Ishikawa (cell line): Measurements from ENCODE around the gene PREX1.

Experiments
- CEBPB ChIP-seq: IDR thresholded peaks from 2 replicates; pipeline ENCODE4 v1.6.1; 2012
- CREB1 ChIP-seq: IDR thresholded peaks from 2 replicates; pipeline ENCODE4 v1.6.1; 2012; ENCODE audit warnings: low read depth
- EGR1 ChIP-seq: IDR thresholded peaks from 2 replicates; pipeline ENCODE4 v1.6.1; 2012
- EP300 ChIP-seq: IDR thresholded peaks from 2 replicates; pipeline ENCODE4 v1.6.1; 2012; ENCODE audit warnings: borderline replicate concordance
- FOXM1 ChIP-seq: IDR thresholded peaks from 2 replicates; pipeline ENCODE4 v1.6.1; 2012; ENCODE audit warnings: low read depth, borderline replicate concordance
- NFIC ChIP-seq: IDR thresholded peaks from 2 replicates; pipeline ENCODE4 v1.6.1; 2012
- RAD21 ChIP-seq: IDR thresholded peaks from 2 replicates; pipeline ENCODE4 v1.6.1; 2012; ENCODE audit warnings: low read depth
- TAF1 ChIP-seq: IDR thresholded peaks from 2 replicates; pipeline ENCODE4 v1.6.1; 2012; ENCODE audit warnings: low read depth, mild to moderate bottlenecking
- TCF12 ChIP-seq: IDR thresholded peaks from 2 replicates; pipeline ENCODE4 v1.6.1; 2012; ENCODE audit warnings: low read depth
- TEAD4 ChIP-seq: IDR thresholded peaks from 2 replicates; pipeline ENCODE4 v1.6.1; 2012
- YY1 ChIP-seq: IDR thresholded peaks from 2 replicates; pipeline ENCODE4 v1.6.1; 2012; ENCODE audit warnings: low read depth
- ZBTB7A ChIP-seq: IDR thresholded peaks from 2 replicates; pipeline ENCODE4 v1.6.1; 2012; ENCODE audit warnings: low read depth
- TF ChIP-seq, protein P1 (sequence below): IDR thresholded peaks from 2 replicates; pipeline ENCODE4 v1.6.1; 2012
- TF ChIP-seq, protein P2 (sequence below): IDR thresholded peaks from 2 replicates; pipeline ENCODE4 v1.6.1; 2012; ENCODE audit warnings: low read depth, mild to moderate bottlenecking
- TF ChIP-seq, protein P3 (sequence below): IDR thresholded peaks from 2 replicates; pipeline ENCODE4 v1.6.1; 2012

The PREX1 gene

DNA sequence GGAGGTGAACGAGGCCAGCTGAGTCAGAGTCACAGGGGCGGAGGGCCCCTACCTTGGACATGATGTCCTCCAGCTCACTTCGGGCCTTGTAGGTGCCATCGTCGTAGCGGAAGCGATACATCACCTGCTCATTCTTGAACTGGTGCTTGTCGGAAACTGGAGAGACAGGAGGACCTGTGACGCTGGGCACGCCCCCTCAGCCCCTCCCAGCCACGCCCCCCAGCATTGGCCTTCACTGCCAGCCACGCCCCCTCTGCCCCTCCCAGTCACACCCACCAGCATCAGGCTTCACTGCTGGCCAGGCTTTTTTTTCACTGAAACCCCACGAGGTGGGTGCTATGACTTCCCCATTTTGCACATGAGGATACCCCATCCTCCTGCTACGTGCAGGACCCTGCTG, 148.2 kb downstream of the PREX1 start:
- TF ChIP-seq RAD21 (no peak), NFIC (no peak), EGR1 (no peak), YY1 (no peak), CREB1 (no peak), CEBPB (no peak), ZBTB7A (no peak)

DNA sequence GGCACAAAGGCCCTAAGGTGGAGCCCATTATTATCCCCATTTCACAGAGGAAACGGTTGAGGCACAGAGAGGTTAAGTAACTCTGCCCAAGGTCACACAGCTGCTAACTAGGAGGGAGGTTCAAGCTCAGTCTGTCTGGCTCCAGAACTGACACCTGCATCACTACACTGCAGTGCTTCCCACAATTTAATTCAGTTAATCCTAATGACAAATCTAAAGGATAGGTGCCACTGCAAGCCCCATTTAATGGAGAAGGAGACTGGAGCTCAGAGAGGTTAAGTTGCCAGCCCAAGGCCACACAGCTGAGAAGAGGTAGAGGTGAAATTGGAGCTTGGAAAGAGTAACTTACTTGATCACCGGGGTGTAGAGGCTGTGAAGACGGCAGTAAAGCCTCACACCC, 148.8 kb downstream of the PREX1 start:
- TF ChIP-seq FOXM1, result no peak
- TF ChIP-seq, protein P1, sequence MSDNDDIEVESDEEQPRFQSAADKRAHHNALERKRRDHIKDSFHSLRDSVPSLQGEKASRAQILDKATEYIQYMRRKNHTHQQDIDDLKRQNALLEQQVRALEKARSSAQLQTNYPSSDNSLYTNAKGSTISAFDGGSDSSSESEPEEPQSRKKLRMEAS, result no peak
- TF ChIP-seq, protein P2, sequence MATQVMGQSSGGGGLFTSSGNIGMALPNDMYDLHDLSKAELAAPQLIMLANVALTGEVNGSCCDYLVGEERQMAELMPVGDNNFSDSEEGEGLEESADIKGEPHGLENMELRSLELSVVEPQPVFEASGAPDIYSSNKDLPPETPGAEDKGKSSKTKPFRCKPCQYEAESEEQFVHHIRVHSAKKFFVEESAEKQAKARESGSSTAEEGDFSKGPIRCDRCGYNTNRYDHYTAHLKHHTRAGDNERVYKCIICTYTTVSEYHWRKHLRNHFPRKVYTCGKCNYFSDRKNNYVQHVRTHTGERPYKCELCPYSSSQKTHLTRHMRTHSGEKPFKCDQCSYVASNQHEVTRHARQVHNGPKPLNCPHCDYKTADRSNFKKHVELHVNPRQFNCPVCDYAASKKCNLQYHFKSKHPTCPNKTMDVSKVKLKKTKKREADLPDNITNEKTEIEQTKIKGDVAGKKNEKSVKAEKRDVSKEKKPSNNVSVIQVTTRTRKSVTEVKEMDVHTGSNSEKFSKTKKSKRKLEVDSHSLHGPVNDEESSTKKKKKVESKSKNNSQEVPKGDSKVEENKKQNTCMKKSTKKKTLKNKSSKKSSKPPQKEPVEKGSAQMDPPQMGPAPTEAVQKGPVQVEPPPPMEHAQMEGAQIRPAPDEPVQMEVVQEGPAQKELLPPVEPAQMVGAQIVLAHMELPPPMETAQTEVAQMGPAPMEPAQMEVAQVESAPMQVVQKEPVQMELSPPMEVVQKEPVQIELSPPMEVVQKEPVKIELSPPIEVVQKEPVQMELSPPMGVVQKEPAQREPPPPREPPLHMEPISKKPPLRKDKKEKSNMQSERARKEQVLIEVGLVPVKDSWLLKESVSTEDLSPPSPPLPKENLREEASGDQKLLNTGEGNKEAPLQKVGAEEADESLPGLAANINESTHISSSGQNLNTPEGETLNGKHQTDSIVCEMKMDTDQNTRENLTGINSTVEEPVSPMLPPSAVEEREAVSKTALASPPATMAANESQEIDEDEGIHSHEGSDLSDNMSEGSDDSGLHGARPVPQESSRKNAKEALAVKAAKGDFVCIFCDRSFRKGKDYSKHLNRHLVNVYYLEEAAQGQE, result no peak
- TF ChIP-seq TEAD4, result no peak
- no peak for TF ChIP-seq RAD21
- TF ChIP-seq CREB1, result no peak
- no peak for TF ChIP-seq ZBTB7A
- no peak for TF ChIP-seq TAF1
- TF ChIP-seq, protein P3, sequence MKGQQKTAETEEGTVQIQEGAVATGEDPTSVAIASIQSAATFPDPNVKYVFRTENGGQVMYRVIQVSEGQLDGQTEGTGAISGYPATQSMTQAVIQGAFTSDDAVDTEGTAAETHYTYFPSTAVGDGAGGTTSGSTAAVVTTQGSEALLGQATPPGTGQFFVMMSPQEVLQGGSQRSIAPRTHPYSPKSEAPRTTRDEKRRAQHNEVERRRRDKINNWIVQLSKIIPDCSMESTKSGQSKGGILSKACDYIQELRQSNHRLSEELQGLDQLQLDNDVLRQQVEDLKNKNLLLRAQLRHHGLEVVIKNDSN, result no peak
- no peak for TF ChIP-seq EGR1
- TF ChIP-seq EP300, result no peak

DNA sequence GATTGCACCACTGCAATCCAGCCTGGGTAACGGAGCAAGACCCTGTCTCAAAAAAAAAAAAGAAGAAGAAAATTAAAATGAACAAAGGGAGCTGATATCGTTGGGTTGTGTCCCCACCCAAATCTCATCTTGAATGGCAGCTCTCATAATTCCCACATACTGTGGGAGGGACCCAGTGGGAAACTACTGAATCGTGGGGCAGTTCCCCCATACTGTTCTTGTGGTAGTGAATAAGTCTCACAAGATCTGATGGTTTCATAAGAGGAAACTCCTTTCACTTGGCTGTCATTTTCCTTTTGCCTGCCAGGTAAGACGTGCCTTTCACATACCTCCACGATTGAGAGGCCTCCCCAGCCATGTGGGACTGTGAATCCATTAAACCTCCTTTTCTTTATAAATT, 149.4 kb downstream of the PREX1 start:
- TF ChIP-seq, protein P2, result no peak
- TF ChIP-seq, protein P1, result no peak
- no peak for TF ChIP-seq EGR1
- no peak for TF ChIP-seq ZBTB7A
- TF ChIP-seq TCF12, result no peak
- no peak for TF ChIP-seq NFIC
- TF ChIP-seq RAD21, result no peak
- TF ChIP-seq TEAD4, result no peak
- TF ChIP-seq TAF1, result no peak
- TF ChIP-seq, protein P3, result no peak
- no peak for TF ChIP-seq CREB1
- no peak for TF ChIP-seq EP300
- no peak for TF ChIP-seq FOXM1
- TF ChIP-seq CEBPB, result no peak
- no peak for TF ChIP-seq YY1

DNA sequence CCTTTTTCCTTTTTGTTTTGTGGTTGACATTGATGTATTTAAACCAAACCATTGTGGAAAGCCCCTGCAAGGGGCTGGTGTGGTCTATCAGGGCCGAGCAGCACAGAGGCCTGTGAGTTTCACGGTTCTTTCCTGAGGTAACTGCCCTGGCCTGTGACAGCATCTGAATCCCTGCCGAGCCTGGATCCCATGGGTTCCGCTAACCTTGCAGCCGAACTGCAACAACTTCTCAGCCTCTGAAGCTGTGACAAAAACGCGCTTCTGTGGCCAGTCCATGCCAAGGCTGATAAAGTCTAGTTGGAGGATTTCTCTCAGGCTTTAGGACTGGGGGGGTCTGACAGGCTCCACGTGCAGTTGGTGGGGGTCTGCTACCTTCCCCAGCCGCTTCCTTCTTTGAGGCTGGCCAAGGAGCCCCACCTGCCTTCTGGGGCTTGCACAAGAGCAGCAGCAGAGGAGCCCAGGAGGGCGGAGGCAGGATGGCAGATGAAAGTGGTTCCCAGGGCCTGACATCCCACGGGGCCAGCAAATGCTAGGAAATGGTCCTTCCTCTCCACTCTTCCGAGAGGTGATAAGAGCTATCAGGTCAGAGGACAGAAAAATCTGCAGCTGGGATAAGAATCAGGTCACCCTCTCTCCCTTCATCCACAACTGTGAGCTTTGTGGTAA, 150.9 kb downstream of the PREX1 start:
- TF ChIP-seq TAF1, result no peak
- TF ChIP-seq YY1, result no peak
- TF ChIP-seq EP300, result no peak
- TF ChIP-seq CREB1, result no peak
- TF ChIP-seq EGR1, result no peak
- no peak for TF ChIP-seq TCF12
- TF ChIP-seq ZBTB7A, result no peak

DNA sequence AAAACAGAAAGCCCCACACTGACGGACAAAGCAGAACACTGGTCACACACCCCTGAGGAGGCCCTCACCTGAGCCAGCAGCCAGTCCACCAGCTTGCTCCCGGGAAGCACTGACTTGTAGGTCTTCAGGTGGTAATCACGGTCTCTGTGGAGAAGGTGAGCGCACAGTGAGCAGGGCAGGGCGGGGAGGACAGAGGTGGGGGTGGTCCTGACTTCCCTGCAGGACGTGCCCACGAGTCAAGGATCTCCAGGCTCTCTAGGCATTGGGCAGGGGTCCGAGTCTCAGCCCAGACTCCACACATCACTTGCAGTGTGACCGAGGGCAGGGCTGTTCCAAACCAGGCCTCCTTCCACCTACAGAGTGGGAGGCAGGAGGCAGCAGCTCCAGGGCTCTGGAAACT, 151.7 kb downstream of the PREX1 start:
- TF ChIP-seq FOXM1, result no peak
- TF ChIP-seq TEAD4, result no peak
- no peak for TF ChIP-seq ZBTB7A
- TF ChIP-seq, protein P3, result no peak
- no peak for TF ChIP-seq CEBPB
- TF ChIP-seq, protein P2, result no peak
- no peak for TF ChIP-seq EGR1
- no peak for TF ChIP-seq TCF12
- TF ChIP-seq, protein P1, result no peak
- no peak for TF ChIP-seq TAF1
- no peak for TF ChIP-seq CREB1
- no peak for TF ChIP-seq RAD21
- no peak for TF ChIP-seq EP300
- no peak for TF ChIP-seq YY1
- no peak for TF ChIP-seq NFIC
